OCI-LY3 (cell line): ENCODE measurements around the gene GMEB2.

Experiments used
- H2AFZ ChIP-seq: fragments of 200-600, 300-600 bp; shearing (Covaris generic); 2 replicates; pipeline ENCODE4 v1.6.0; 2014; ENCODE audit warnings: antibody characterized with exemption, low read depth, low read length
- H3K27ac ChIP-seq: fragments of 200-600, 300-600 bp; sonication (generic); 2 replicates; pipeline ENCODE4 v1.5.1; 2014; ENCODE audit warnings: mild to moderate bottlenecking, low read length, moderate library complexity, mixed read lengths
- H3K27me3 ChIP-seq: fragments of 200-600, 300-600 bp; sonication (generic); 2 replicates; pipeline ENCODE4 v1.6.1; 2014; ENCODE audit warnings: low read depth, low read length, mixed read lengths
- H3K36me3 ChIP-seq: fragments of 200-600, 300-600 bp; sonication (generic); replicated peaks from 2 replicates; pipeline ENCODE3; 2014; ENCODE audit warnings: low read depth, low read length, mixed read lengths
- H3K4me1 ChIP-seq: fragments of 300-600, 200-600 bp; sonication (generic); 2 replicates; pipeline ENCODE4 v1.6.1; 2014; ENCODE audit warnings: low read length, mixed read lengths
- H3K4me2 ChIP-seq: fragments of 200-600, 300-600 bp; sonication (generic); 2 replicates; pipeline ENCODE4 v1.6.1; 2014; ENCODE audit warnings: low read length, mixed read lengths
- H3K4me3 ChIP-seq: fragments of 300-600, 200-600 bp; sonication (generic); 2 replicates; pipeline ENCODE4 v1.5.1; 2014; ENCODE audit warnings: antibody characterized with exemption, mild to moderate bottlenecking, low read length, moderate library complexity
- H3K79me2 ChIP-seq: fragments of 300-600, 200-600 bp; shearing (Covaris generic); 2 replicates; pipeline ENCODE4 v1.6.1; 2014; ENCODE audit warnings: mild to moderate bottlenecking, low read length, mixed read lengths
- H3K9ac ChIP-seq: fragments of 300-600, 200-600 bp; shearing (Covaris generic); 2 replicates; pipeline ENCODE4 v1.6.0; 2014; ENCODE audit warnings: mild to moderate bottlenecking, low read length, moderate library complexity
- H3K9me3 ChIP-seq: fragments of 200-600, 300-600 bp; shearing (Covaris generic); 2 replicates; pipeline ENCODE4 v1.6.1; 2014; ENCODE audit warnings: low read length, mixed read lengths; ENCODE audit not compliant: insufficient read depth
- H4K20me1 ChIP-seq: fragments of 200-600, 300-600 bp; sonication (generic); 2 replicates; pipeline ENCODE4 v1.6.1; 2016; ENCODE audit warnings: low read length, mixed read lengths; ENCODE audit not compliant: insufficient read depth
- CTCF ChIP-seq: fragments of 200-600, 300-600 bp; sonication (generic); IDR thresholded peaks from 2 replicates; pipeline ENCODE4 v1.5.1; 2014; ENCODE audit warnings: antibody characterized with exemption, low read length, low read depth
- EZH2phosphoT487 ChIP-seq: fragments of 200-600 bp; shearing (Covaris generic); IDR thresholded peaks from 2 replicates; pipeline ENCODE4 v1.6.1; 2018; ENCODE audit warnings: antibody characterized with exemption, mixed run types, low read depth

GMEB2 gene

DNA sequence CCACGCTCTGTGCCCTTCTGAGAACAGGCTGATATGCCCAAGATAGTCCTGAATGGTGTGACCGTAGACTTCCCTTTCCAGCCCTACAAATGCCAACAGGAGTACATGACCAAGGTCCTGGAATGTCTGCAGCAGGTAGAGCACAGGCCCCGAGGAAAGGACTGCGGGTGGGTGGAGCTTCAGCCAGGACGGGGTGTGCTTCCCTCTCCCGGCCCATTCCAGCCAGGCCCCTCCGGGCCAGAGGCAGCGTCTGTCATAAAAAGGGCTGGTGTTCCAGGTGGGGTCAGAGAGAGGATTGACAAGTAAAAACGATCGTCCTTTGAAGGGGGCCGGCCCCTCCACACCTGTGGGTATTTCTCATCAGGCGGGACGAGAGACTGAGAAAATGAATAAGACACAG is 32.5 kb upstream of the GMEB2 start:
- Histone ChIP-seq H3K27ac (no peak overlapping the region), H3K4me3 (peak overlapping the region; percentile 90), H4K20me1 (no peaks in the 10 kb centered on the region), H3K4me2 (peak overlapping the region; percentile 89), H3K9ac (peak overlapping the region; percentile 74; the same call in 1 of the 2 replicates), H3K9me3 (no peaks in the 10 kb centered on the region), H3K4me1 (peaks cover 12% of the 10 kb centered on the region), H2AFZ (no peak overlapping the region), H3K79me2 (peaks cover 11% of the 10 kb centered on the region), H3K27me3 (no peaks in the 10 kb centered on the region), H3K36me3 (peaks cover 4% of the 10 kb centered on the region)
- TF ChIP-seq CTCF = no peak
- TF ChIP-seq EZH2phosphoT487 = no peak

DNA sequence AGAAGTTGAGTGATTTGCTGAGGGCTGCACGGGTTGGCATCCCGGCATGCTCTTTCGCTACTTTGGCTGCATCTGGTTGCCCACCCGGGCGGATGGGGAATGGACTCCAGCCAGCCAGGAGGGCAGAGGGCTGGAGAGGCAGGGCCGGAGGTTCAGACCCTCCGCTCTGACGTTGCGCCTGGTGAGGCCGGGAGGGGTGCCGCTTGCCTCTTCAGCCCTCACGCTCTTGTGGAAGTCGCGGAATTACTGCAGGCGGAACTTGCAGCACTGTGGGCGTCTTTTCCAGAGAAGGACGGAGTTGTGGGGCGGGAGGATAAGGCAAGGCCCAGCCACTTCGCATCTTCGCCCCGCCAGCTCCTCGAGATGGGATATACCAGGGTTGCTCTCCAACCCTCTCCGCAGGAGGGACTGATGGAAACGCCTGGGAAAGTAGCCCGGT is 31.9 kb upstream of the GMEB2 start:
- Histone ChIP-seq H3K27ac (no peak overlapping the region), H3K4me2 (peak overlapping the region; percentile 89), H3K36me3 (peaks cover 4% of the 10 kb centered on the region), H3K9ac (peak overlapping the region; percentile 74), H3K4me1 (peaks cover 12% of the 10 kb centered on the region), H3K79me2 (peaks cover 11% of the 10 kb centered on the region), H3K27me3 (no peaks in the 10 kb centered on the region), H3K4me3 (peak overlapping the region; percentile 90), H4K20me1 (no peaks in the 10 kb centered on the region), H3K9me3 (no peaks in the 10 kb centered on the region), H2AFZ (no peak overlapping the region; the same call in 1 of the 2 replicates)
- no peak for TF ChIP-seq EZH2phosphoT487
- TF ChIP-seq CTCF = no peak

DNA sequence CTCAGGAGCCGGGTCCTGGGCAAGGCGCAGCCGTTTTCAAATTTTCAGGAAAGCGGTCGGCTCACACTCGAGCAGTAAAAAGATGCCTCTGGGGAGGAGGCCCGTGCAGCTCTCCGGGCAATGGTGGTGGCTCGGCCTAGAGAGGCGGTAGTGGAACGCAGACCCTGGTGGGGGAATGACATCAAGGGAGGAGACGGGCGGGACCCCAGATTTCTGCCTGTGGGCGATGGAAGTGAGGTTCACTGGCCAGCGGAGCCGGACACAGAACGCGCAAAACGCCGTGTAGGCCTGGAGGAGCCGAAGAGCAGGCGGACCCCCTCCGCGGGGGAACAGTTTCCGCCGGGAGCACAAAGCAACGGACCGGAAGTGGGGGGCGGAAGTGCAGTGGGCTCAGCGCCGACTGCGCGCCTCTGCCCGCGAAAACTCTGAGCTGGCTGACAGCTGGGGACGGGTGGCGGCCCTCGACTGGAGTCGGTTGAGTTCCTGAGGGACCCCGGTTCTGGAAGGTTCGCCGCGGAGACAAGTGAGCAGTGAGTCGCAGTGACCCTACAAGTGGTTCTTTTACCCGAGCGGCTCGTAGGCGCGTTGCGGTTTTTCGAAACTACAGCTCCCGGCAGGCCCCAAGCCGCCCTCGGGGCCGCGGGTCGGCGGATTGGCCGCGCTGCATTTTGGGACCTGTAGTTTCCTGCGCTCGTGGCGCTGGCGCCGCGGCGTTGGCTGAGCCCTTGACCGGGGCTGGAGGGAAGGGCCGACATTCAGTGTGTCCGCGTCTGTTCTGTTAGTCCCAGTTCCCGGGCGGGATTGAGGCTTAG is 31.2 kb upstream of the GMEB2 start, which contains the start of gene RTEL1:
Gene RTEL1, plus strand, starts transcription at position 376 of the 812 bp plus-strand sequence. CDS start 1,091 bp downstream, outside the sequence.
- Histone ChIP-seq H3K27me3 (no peaks in the 10 kb centered on the region), H3K4me1 (peaks cover 12% of the 10 kb centered on the region), H3K9me3 (no peaks in the 10 kb centered on the region), H3K36me3 (peaks cover 4% of the 10 kb centered on the region), H3K27ac (peak within 1 kb of the TSS; percentile 55), H2AFZ (peak within 1 kb of the TSS; percentile 93), H3K4me3 (peak within 1 kb of the TSS; percentile 90), H4K20me1 (no peaks in the 10 kb centered on the region), H3K9ac (peak within 1 kb of the TSS; percentile 74), H3K79me2 (peaks cover 11% of the 10 kb centered on the region), H3K4me2 (peak within 1 kb of the TSS; percentile 89)
- TF ChIP-seq CTCF (no peak), EZH2phosphoT487 (no peak)

- Histone ChIP-seq H3K9me3 (no peaks in the 10 kb centered on the region), H3K36me3 (peaks cover 4% of the 10 kb centered on the region), H3K27ac (0 out of 2 replicates have a peak overlapping the region, but pooled peaks have one; percentile 55), H3K4me1 (peaks cover 12% of the 10 kb centered on the region), H3K4me2 (peak overlapping the region; percentile 82), H3K4me3 (peak overlapping the region; percentile 90), H3K27me3 (no peaks in the 10 kb centered on the region), H3K79me2 (peaks cover 11% of the 10 kb centered on the region), H2AFZ (peak overlapping the region; percentile 55; the same call in 1 of the 2 replicates), H3K9ac (peak overlapping the region; percentile 74), H4K20me1 (no peaks in the 10 kb centered on the region)
- TF ChIP-seq EZH2phosphoT487 (no peak), CTCF (no peak)
Observed at GRCh38 chr20:63657260-63657936, 30.5 kb upstream of the GMEB2 start.
